ENCODE data around the gene SOWAHC.
A peak's percentile ranks its signal among the peaks of the same experiment; 100 is the strongest.
"Not testable (repeated sequence)": the region's sequence is repeated elsewhere in the genome, so short reads cannot be mapped to it uniquely, and the experiment has no call there.

SOWAHC gene

GRCh38 chr2:109629867-109630266 lies 15.7 kb downstream of the SOWAHC start:
- no peak for DNase-seq (ENCODE audit: low read depth in 1 of 2, low spot score in 1 of 2)
- in situ Hi-C loops (cut with HindIII; ENCODE audit: low pct_unique_long_range_greater_than_20kb, low sequenced_read_pairs): no loop called here
- TF ChIP-seq JUND (IDR thresholded peaks at IDR 0.05; ENCODE audit: low read depth): no peak

DNA sequence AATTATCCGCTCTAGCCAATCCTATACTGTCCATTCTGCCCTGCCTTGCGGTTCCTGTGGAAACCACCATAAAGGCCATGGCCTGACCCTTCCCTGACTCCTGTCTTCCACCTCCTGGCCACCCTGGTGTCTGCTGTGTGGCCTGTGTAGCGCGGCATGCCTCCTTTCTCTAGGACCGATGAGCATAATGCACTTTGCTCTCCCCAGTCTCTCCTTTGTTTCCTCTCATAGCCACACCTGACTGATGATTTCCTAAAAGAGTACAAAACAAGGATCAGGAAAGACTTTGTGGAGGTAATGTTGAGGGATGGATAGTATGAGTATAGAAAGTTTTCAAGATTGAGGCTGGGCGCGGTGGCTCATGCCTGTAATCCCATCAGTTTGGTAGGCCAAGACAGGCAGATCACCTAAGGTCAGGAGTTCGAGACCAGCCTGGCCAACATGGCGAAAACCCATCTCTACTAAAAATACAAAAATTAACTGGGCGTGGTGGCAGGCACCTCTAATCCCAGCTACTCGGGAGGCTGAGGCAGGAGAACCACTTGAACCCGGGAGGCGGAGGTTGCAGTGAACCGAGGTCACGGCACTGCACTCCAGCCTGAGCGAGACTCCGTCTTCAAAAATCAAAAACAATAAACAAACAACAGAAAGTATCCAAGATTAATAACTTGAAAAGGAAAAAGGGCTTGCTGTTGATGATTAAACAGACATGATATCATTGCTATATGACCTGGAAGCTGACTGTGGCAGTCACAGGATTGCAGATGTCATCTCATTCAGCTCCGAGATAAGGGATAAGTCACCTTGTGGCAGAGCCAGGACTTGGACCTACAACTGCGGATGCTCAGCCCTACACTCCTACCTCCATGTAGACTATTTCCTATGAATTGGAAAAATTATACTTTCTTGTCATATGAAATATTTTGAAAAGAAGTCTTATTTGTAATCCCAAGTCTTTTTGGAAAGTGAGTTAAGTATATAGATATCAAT lies 16.6 kb downstream of the SOWAHC start:
- no peak for TF ChIP-seq JUND (IDR thresholded peaks at IDR 0.05; ENCODE audit: low read depth)
- in situ Hi-C loops (cut with HindIII; ENCODE audit: low pct_unique_long_range_greater_than_20kb, low sequenced_read_pairs): no loop called here
- DNase-seq (ENCODE audit: low read depth in 1 of 2, low spot score in 1 of 2): no peak

DNA sequence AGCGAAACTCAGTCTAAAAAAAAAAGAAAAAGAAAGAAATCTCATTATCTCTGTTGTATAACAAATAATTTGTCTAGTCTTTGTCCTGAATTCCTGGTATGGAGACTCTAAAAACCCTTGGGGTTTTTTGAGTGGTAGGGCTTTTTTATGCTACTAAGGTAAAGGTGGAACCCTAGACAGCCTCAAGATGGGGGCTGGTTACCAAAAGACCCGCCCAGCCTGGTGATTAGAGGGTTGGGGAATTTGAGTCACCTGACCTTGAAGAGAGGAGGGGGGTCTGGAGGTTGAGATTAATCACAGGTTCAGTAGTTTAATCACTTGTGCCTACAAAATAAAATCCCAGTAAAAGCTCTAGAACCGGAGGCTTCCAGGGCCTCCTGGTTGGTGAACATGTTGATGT lies 17.6 kb downstream of the SOWAHC start:
- no peak for TF ChIP-seq JUND (IDR thresholded peaks at IDR 0.05; ENCODE audit: low read depth)
- in situ Hi-C loops (cut with HindIII; ENCODE audit: low pct_unique_long_range_greater_than_20kb, low sequenced_read_pairs): no loop called here

GRCh38 chr2:109632158-109632789 lies 18.1 kb downstream of the SOWAHC start:
- in situ Hi-C loops (cut with HindIII; ENCODE audit: low pct_unique_long_range_greater_than_20kb, low sequenced_read_pairs): no loop called here
- DNase-seq (ENCODE audit: low read depth in 1 of 2, low spot score in 1 of 2): peak in 1 of 2 experiments; percentile 46
- TF ChIP-seq JUND (IDR thresholded peaks at IDR 0.05; ENCODE audit: low read depth): no peak

More for the DNA sequence above, 17.6 kb downstream of the SOWAHC start:
- no peak for DNase-seq (ENCODE audit: low read depth in 1 of 2, low spot score in 1 of 2)

DNA sequence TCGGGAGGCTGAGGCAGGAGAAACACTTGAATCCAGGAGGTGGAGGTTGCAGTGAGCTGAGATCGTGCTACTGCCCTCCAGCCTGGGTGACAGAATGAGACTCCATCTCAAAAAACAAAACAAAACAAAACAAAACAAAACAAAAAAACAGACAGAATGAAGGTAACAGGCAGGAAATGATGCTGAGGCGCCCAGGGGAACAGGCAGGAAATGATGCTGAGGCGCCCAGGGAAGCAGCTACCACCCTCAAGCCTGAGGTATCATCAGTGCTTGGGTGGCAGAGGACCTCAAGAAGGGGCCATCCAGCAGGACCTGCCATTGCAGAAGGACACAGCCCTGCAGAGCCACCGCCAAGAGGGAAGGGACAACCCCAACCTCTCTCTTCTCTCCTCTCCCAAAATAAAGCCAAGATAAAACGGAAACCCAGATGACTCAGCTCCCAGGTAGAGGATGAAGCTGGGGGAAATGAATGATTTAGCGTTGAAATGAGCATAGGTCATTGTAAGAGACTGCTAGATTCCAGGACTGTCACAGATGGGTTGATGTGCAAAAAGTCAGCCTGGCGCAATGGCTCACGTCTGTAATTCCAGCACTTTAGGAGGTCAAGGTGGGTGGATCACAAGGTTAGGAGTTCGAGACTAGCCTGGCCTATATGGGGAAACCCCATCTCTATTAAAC lies 19.3 kb downstream of the SOWAHC start:
- no peak for TF ChIP-seq JUND (IDR thresholded peaks at IDR 0.05; ENCODE audit: low read depth)
- no peak for DNase-seq (ENCODE audit: low read depth in 1 of 2, low spot score in 1 of 2)
- in situ Hi-C loops (cut with HindIII; ENCODE audit: low pct_unique_long_range_greater_than_20kb, low sequenced_read_pairs): no loop called here

DNA sequence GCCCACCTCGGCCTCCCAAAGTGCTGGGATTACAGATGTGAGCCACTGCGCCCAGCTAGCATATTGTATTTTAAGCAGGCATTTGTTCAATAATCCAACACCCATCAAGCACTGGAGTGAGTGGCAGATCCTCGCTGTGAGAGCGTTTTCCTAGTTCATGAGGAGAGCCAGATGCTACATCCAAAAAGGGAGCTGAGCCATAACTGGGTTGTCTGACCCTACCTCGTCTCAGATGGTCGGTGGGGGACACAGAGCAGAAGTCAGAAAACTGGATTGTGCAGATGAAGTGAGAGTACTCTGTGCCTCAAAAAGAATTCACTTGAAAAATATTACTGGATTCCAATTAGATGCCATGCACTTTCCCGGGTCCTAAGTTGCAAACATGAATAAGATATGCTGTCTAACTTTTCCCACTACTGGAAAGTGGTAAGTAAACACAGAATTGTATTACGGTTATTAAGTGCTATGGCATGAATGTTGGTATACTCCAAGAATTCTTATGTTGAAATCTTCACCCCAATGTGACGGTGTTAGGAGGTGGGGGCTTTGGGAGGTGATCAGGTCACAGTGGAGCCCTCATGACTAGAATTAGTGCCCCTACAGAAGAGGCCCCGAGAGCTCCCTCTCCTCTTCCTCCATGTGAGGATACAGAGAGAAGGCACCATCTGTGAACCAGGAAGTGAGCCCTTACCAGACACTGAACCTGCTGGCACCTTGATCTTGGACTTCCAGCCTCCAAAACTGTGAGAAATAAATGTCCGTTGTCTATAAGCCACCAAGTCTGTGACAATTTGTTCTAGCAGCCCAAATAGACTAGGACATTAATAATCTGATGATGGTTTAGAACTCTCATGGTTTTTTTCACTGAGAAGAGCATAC lies 21.5 kb downstream of the SOWAHC start:
- TF ChIP-seq JUND (IDR thresholded peaks at IDR 0.05; ENCODE audit: low read depth): no peak
- no peak for DNase-seq (ENCODE audit: low read depth in 1 of 2, low spot score in 1 of 2)
- in situ Hi-C loops (cut with HindIII; ENCODE audit: low pct_unique_long_range_greater_than_20kb, low sequenced_read_pairs): no loop called here

DNA sequence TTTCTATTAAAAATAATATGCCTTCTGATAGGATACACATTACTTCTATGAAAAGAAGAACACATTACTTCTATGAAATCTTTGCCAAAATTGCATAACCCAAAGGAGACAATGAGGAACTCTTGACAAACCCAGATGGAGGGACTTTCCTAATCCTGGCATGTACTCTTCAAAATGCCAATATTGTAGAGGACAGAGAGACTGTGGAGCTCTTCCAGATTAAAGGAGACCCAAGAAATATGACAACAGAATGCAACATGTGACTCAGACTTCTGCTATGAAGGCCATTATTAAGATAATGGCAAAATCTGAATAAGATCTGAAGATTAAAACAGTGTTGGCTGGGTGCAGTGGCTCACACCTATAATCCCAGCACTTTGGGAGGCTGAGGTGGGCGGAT lies 22.2 kb downstream of the SOWAHC start:
- TF ChIP-seq JUND (IDR thresholded peaks at IDR 0.05; ENCODE audit: low read depth): no peak
- no peak for DNase-seq (ENCODE audit: low read depth in 1 of 2, low spot score in 1 of 2)
- in situ Hi-C loops (cut with HindIII; ENCODE audit: low pct_unique_long_range_greater_than_20kb, low sequenced_read_pairs): no loop called here

GRCh38 chr2:109637749-109638570 lies 23.8 kb downstream of the SOWAHC start:
- in situ Hi-C loops (cut with HindIII; ENCODE audit: low pct_unique_long_range_greater_than_20kb, low sequenced_read_pairs): no loop called here
- DNase-seq (ENCODE audit: low read depth in 1 of 2, low spot score in 1 of 2): no peak
- no peak for TF ChIP-seq JUND (IDR thresholded peaks at IDR 0.05; ENCODE audit: low read depth)

GRCh38 chr2:109638795-109639194 lies 24.6 kb downstream of the SOWAHC start:
- in situ Hi-C loops (cut with HindIII; ENCODE audit: low pct_unique_long_range_greater_than_20kb, low sequenced_read_pairs): no loop called here
- DNase-seq (ENCODE audit: low read depth in 1 of 2, low spot score in 1 of 2): peak in 1 of 2 experiments; percentile 25
- TF ChIP-seq JUND (IDR thresholded peaks at IDR 0.05; ENCODE audit: low read depth): no peak

DNA sequence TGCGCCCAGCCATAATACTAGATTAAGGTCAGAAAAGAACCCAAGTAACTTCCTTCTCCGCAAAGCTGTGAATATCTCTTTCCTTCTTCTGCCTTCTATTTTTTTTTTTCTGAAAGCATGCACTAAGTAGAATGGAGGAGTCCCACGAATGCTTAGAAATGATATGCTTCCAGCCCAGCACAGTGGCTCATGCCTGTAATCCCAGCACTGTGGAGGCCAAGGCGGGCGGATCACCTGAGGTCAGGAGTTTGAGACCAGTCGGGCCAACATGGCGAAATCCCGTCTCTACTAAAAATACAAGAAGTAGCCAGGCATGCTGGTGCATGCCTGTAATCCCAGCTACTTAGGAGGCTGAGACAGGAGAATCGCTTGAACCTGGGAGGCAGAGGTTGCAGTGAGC lies 25.8 kb downstream of the SOWAHC start:
- in situ Hi-C loops (cut with HindIII; ENCODE audit: low pct_unique_long_range_greater_than_20kb, low sequenced_read_pairs); DNase-seq (ENCODE audit: low read depth in 1 of 2, low spot score in 1 of 2): not testable (repeated sequence)

GRCh38 chr2:109644571-109645275 lies 30.6 kb downstream of the SOWAHC start:
- no peak; the same call in 1 of the 2 replicates for TF ChIP-seq JUND (IDR thresholded peaks at IDR 0.05; ENCODE audit: low read depth)
- in situ Hi-C loops (cut with HindIII; ENCODE audit: low pct_unique_long_range_greater_than_20kb, low sequenced_read_pairs): no loop called here
- DNase-seq (ENCODE audit: low read depth in 1 of 2, low spot score in 1 of 2): peak; percentile 13 to 94
